Endothelial cell of umbilical vein (primary cell): Measurements from ENCODE around the gene EIF4A3.

Experiments used
- CTCF ChIP-seq, 2 donors: IDR thresholded peaks; 1 replicate in 1 of 2; 2 replicates in 1 of 2; pipeline ENCODE4 v1.5.1; 2011; ENCODE audit warnings: low read length in 2 of 2, mild to moderate bottlenecking in 2 of 2, moderate library complexity in 2 of 2, control low read depth in 1 of 2, inconsistent platforms in 1 of 2, low read depth in 1 of 2; ENCODE audit not compliant: insufficient read depth in 1 of 2; ENCODE audit errors: extremely low read depth in 1 of 2
- EZH2 ChIP-seq: IDR thresholded peaks from 2 replicates; pipeline ENCODE4 v1.6.1; 2012; ENCODE audit warnings: borderline replicate concordance, low read depth, mild to moderate bottlenecking, moderate library complexity, low read length, inconsistent platforms; ENCODE audit not compliant: severe bottlenecking
- FOS ChIP-seq: IDR thresholded peaks from 2 replicates; pipeline ENCODE4 v1.6.1; 2011; ENCODE audit warnings: mild to moderate bottlenecking, low read length, moderate library complexity, borderline replicate concordance; ENCODE audit not compliant: insufficient read depth
- JUN ChIP-seq: IDR thresholded peaks from 2 replicates; pipeline ENCODE4 v1.6.1; 2011; ENCODE audit warnings: borderline replicate concordance, low read depth; ENCODE audit not compliant: insufficient read length, insufficient read depth
- MAX ChIP-seq: IDR thresholded peaks from 2 replicates; pipeline ENCODE4 v1.6.1; 2011; ENCODE audit not compliant: insufficient read depth, insufficient read length
- POLR2A ChIP-seq: IDR thresholded peaks from 2 replicates; pipeline ENCODE4 v1.6.1; 2012; ENCODE audit warnings: low read depth, mild to moderate bottlenecking, control low read depth, low read length
- POLR2AphosphoS5 ChIP-seq: IDR thresholded peaks from 2 replicates; pipeline ENCODE4 v1.6.1; 2012; ENCODE audit warnings: low read depth, mild to moderate bottlenecking, control low read depth, low read length, moderate library complexity; ENCODE audit not compliant: insufficient read depth

GRCh38 chr17:80182118-80182844, 35.4 kb upstream of the EIF4A3 start:
- TF ChIP-seq CTCF (IDR thresholded peaks at IDR 0.05; ENCODE audit: extremely low read depth in 1 of 2, insufficient read depth in 1 of 2, low read depth in 1 of 2, low read length in 2 of 2) (no peak), POLR2A (no peak), POLR2AphosphoS5 (no peak), JUN (no peak), EZH2 (no peak), MAX (no peak), FOS (no peak)
